Adrenal gland (tissue), 5 donors: ENCODE results near the gene PPM1B.

Experiments used
- CTCF ChIP-seq, 6 experiments: fragments of 450-650 bp in 4 of 6; fragments of 200-600 bp in 2 of 6; sonication (generic) in 1 of 6; IDR thresholded peaks; 1 replicate in 5 of 6; 2 replicates in 1 of 6; pipeline versions ENCODE4 v1.5.1 to v1.8.0; 2016 to 2021; ENCODE audit warnings: antibody characterized with exemption in 6 of 6, mild to moderate bottlenecking in 2 of 6, moderate library complexity in 1 of 6
- POLR2A ChIP-seq, 2 donors: fragments of 450-650 bp; IDR thresholded peaks; one replicate each; pipeline ENCODE4 v1.6.1; 2017; ENCODE audit warnings: antibody characterized with exemption in 2 of 2, mild to moderate bottlenecking in 2 of 2, moderate library complexity in 1 of 2
- donor health status: DM: no; HTN: no; CAD: no.

- TF ChIP-seq POLR2A (IDR thresholded peaks at IDR 0.05), result no peak
- TF ChIP-seq CTCF (IDR thresholded peaks at IDR 0.05), result no peak
Observed at GRCh38 chr2:44152865-44153669, 15.6 kb upstream of the PPM1B start.
